H1 (cell line): ENCODE measurements around the gene CATSPERD. TPM values are rescaled to one million over a fixed set of nuclear protein-coding genes. Genes with fewer than 3 reads are reported as not detected.

Source experiments
- EP300 ChIP-seq, 2 experiments: IDR thresholded peaks; 1 replicate in 1 of 2; 2 replicates in 1 of 2; pipeline ENCODE4 v1.6.1; 2011 to 2012; ENCODE audit warnings: low read depth in 2 of 2, low read length in 2 of 2, mild to moderate bottlenecking in 2 of 2, borderline replicate concordance in 1 of 2, inconsistent platforms in 1 of 2, moderate library complexity in 1 of 2
- EZH2 ChIP-seq: fragments of 200-600 bp; sonication (generic); IDR thresholded peaks from 2 replicates; pipeline ENCODE4 v1.7.1; 2012; ENCODE audit warnings: low read depth, mild to moderate bottlenecking, moderate library complexity, low read length, inconsistent platforms; ENCODE audit not compliant: severe bottlenecking
- PHF8 ChIP-seq: fragments of 200-600 bp; sonication (generic); conservative IDR thresholded peaks from 2 replicates; pipeline ENCODE4 v1.7.1; 2012; ENCODE audit warnings: low read depth, mild to moderate bottlenecking, inconsistent platforms, low read length, moderate library complexity
- SP2 ChIP-seq: IDR thresholded peaks from 2 replicates; pipeline ENCODE4 v1.6.1; 2012; ENCODE audit warnings: mild to moderate bottlenecking, low read length, inconsistent platforms
- SRF ChIP-seq: IDR thresholded peaks from 2 replicates; pipeline ENCODE4 v1.6.1; 2011; ENCODE audit warnings: mild to moderate bottlenecking, low read depth, low read length, moderate library complexity
- SUZ12 ChIP-seq: fragments of 200-600 bp; sonication (generic); IDR thresholded peaks from 2 replicates; pipeline ENCODE4 v1.6.1; 2012; ENCODE audit warnings: mild to moderate bottlenecking, inconsistent platforms, low read length, moderate library complexity, mixed read lengths
- TCF12 ChIP-seq: IDR thresholded peaks from 2 replicates; pipeline ENCODE4 v1.6.1; 2011; ENCODE audit warnings: low read depth, mild to moderate bottlenecking, low read length
- TEAD4 ChIP-seq: IDR thresholded peaks from 2 replicates; pipeline ENCODE4 v1.6.1; 2012; ENCODE audit warnings: low read depth, low read length, inconsistent platforms, mixed read lengths
- polyA plus RNA-seq, 7 experiments: library from polyadenylated mRNA; depleted of rRNA in 3 of 7; stranded (reverse) in 5 of 7; unstranded in 2 of 7; fragments of >200 nt in 5 of 7; fragments of 200-250 nt in 2 of 7; gene quantifications; 1 replicate in 5 of 7; 2 replicates in 1 of 7; 4 replicates in 1 of 7; pipeline versions ENCODE4 v1.2.1 to v1.2.3, GENCODE V29; 2011 to 2013; ENCODE audit warnings: missing spikeins in 2 of 7, mixed read lengths in 2 of 7
- total RNA-seq: library from RNA; stranded (reverse); fragmentation: NEBNext Ultra II Directional; extraction: Animal tissue kit (Norgen Biotek cat#: 25700); gene quantifications from 2 replicates; pipeline ENCODE4 v1.2.1, GENCODE V29; 2021
- TF ChIP-seq, protein P1 (sequence below): IDR thresholded peaks from 2 replicates; pipeline ENCODE4 v1.6.1; 2011; ENCODE audit warnings: low read length, improper control_type of control experiment

CATSPERD gene
- total and polyA plus RNA-seq, 2 of the 8 experiments (the other 6 are each of a cell fraction or from before 2014, with no cell fraction given), result 0.12 TPM; not detected in 1

DNA sequence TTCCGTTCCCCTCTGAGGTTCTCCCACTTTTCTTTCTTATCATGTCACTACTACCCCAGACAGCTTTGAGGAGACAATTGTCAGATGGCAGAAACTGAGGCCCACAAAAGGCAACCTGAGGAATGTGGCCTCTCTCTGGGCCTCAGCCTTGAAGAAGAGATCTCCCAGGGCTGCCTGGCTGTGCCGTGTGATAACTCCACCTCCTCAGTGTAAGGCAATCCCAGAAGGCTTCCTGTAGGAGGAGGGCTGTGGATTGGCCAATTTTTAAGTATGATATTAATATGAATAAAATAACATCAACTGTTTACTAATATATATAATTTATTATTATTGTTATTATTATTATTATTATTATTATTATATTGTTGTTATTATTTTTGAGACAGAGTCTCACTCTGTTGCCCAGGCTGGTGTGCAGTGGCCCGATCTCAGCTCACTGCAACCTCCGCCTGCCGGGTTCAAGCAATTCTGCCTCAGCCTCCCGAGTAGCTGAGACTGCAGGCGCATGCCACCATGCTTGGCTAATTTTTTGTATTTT is 75.0 kb downstream of the CATSPERD start (continued):
- TF ChIP-seq SUZ12 (no peak), SRF (no peak), EP300 (IDR thresholded peaks at IDR 0.05; ENCODE audit: borderline replicate concordance in 1 of 2, low read depth in 2 of 2, low read length in 2 of 2) (no peak), SP2 (no peak), PHF8 (no peak), TCF12 (no peak), TEAD4 (no peak), EZH2 (no peak)
- TF ChIP-seq, protein P1, sequence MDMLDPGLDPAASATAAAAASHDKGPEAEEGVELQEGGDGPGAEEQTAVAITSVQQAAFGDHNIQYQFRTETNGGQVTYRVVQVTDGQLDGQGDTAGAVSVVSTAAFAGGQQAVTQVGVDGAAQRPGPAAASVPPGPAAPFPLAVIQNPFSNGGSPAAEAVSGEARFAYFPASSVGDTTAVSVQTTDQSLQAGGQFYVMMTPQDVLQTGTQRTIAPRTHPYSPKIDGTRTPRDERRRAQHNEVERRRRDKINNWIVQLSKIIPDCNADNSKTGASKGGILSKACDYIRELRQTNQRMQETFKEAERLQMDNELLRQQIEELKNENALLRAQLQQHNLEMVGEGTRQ, result no peak
